Peyer's patch (tissue), 4 donors: ENCODE data around the gene NCAPG2. TPM values are rescaled to one million over a fixed set of nuclear protein-coding genes. Genes with fewer than 3 reads are reported as not detected.
"Not testable (repeated sequence)": the region's sequence is repeated elsewhere in the genome, so short reads cannot be mapped to it uniquely, and the experiment has no call there.

Experiments
- DNase-seq, 3 donors: peaks; one replicate each; pipeline ENCODE4 v3.0.0-alpha.2; 2017 to 2019
- H3K27ac ChIP-seq, 4 donors: fragments of 200-600 bp; sonication (generic); one replicate each; pipeline ENCODE4 v1.5.1; 2016 to 2019
- H3K27me3 ChIP-seq, 2 donors: fragments of 200-600 bp; sonication (generic); one replicate each; pipeline ENCODE4 v1.5.1; 2019
- H3K36me3 ChIP-seq, 3 donors: fragments of 200-600 bp; sonication (generic); one replicate each; pipeline ENCODE4 v1.5.1; 2016 to 2019
- H3K4me1 ChIP-seq, 4 donors: fragments of 200-600 bp; sonication (generic); one replicate each; pipeline ENCODE4 v1.5.1; 2016 to 2019
- H3K4me3 ChIP-seq, 4 donors: fragments of 200-600 bp; sonication (generic); 1 replicate in 3 of 4; 2 replicates in 1 of 4; pipeline ENCODE4 v1.5.1; 2016 to 2019; ENCODE audit warnings: mild to moderate bottlenecking in 1 of 4
- H3K9me3 ChIP-seq, 4 donors: fragments of 200-600 bp; sonication (generic); one replicate each; pipeline ENCODE4 v1.5.1; 2016 to 2019; ENCODE audit warnings: mild to moderate bottlenecking in 1 of 4
- POLR2A ChIP-seq, 2 donors: fragments of 450-650 bp; IDR thresholded peaks; one replicate each; pipeline ENCODE4 v1.5.1; 2017; ENCODE audit warnings: antibody characterized with exemption in 2 of 2, mild to moderate bottlenecking in 2 of 2, moderate library complexity in 2 of 2
- total RNA-seq, 4 donors: library from RNA; depleted of rRNA; stranded (reverse); fragments of >200 nt; gene quantifications; one replicate each; pipeline ENCODE4 v1.1.0, GENCODE V29; 2016
- TF ChIP-seq, protein P1 (sequence below), 6 experiments: fragments of 450-650 bp in 4 of 6; fragments of 200-600 bp in 2 of 6; sonication (generic) in 1 of 6; IDR thresholded peaks; one replicate each; pipeline ENCODE4 v1.5.1; 2017 to 2019; ENCODE audit warnings: antibody characterized with exemption in 6 of 6, mild to moderate bottlenecking in 3 of 6, moderate library complexity in 1 of 6

The NCAPG2 gene
- total RNA-seq, 4 donors from 2014 or later, result 3.9 to 14.0 (median 5.8) TPM

- H3K27me3 ChIP-seq, result no peaks in the 10 kb centered on the region
- TF ChIP-seq, protein P1, sequence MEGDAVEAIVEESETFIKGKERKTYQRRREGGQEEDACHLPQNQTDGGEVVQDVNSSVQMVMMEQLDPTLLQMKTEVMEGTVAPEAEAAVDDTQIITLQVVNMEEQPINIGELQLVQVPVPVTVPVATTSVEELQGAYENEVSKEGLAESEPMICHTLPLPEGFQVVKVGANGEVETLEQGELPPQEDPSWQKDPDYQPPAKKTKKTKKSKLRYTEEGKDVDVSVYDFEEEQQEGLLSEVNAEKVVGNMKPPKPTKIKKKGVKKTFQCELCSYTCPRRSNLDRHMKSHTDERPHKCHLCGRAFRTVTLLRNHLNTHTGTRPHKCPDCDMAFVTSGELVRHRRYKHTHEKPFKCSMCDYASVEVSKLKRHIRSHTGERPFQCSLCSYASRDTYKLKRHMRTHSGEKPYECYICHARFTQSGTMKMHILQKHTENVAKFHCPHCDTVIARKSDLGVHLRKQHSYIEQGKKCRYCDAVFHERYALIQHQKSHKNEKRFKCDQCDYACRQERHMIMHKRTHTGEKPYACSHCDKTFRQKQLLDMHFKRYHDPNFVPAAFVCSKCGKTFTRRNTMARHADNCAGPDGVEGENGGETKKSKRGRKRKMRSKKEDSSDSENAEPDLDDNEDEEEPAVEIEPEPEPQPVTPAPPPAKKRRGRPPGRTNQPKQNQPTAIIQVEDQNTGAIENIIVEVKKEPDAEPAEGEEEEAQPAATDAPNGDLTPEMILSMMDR (IDR thresholded peaks at IDR 0.05), result no peak
- no peak for TF ChIP-seq POLR2A (IDR thresholded peaks at IDR 0.05)
- H3K36me3 ChIP-seq, result peaks cover 0 to 11% (median 0%) of the 10 kb centered on the region in 3 donors
- H3K4me3 ChIP-seq, result no peak overlapping the region
- H3K27ac ChIP-seq, result no peak overlapping the region
- no peak for DNase-seq
- no peaks in the 10 kb centered on the region for H3K4me1 ChIP-seq
- H3K9me3 ChIP-seq, result no peaks in the 10 kb centered on the region
These were observed 27.7 kb downstream of the NCAPG2 start for GRCh38 chr7:158676906-158677305.

GRCh38 chr7:158676171-158676840 is 28.3 kb downstream of the NCAPG2 start:
- Histone ChIP-seq H3K4me3 (no peak overlapping the region), H3K36me3 (peaks cover 0 to 11% (median 0%) of the 10 kb centered on the region in 3 donors), H3K4me1 (no peaks in the 10 kb centered on the region), H3K9me3 (no peaks in the 10 kb centered on the region), H3K27ac (no peak overlapping the region), H3K27me3 (no peaks in the 10 kb centered on the region)
- TF ChIP-seq, protein P1 (IDR thresholded peaks at IDR 0.05), result no peak
- TF ChIP-seq POLR2A (IDR thresholded peaks at IDR 0.05), result no peak
- DNase-seq, result no peak

- Histone ChIP-seq H3K36me3 (peaks cover 0 to 15% (median 0%) of the 10 kb centered on the region in 3 donors), H3K4me3 (no peak overlapping the region), H3K27ac (no peak overlapping the region), H3K4me1 (no peaks in the 10 kb centered on the region), H3K27me3 (no peaks in the 10 kb centered on the region), H3K9me3 (no peaks in the 10 kb centered on the region)
- DNase-seq, result no peak
- TF ChIP-seq POLR2A (IDR thresholded peaks at IDR 0.05), result no peak
- TF ChIP-seq, protein P1 (IDR thresholded peaks at IDR 0.05), result no peak
These were observed 31.6 kb downstream of the NCAPG2 start for GRCh38 chr7:158672975-158673374.

- not testable (repeated sequence) for H3K27me3 ChIP-seq, H3K27ac ChIP-seq, H3K4me1 ChIP-seq, H3K4me3 ChIP-seq, DNase-seq, H3K9me3 ChIP-seq
- H3K36me3 ChIP-seq, result peaks cover 0 to 12% (median 0%) of the 10 kb centered on the region in 3 donors
These were observed 36.5 kb downstream of the NCAPG2 start for GRCh38 chr7:158668086-158668485.

- peaks cover 0 to 12% (median 0%) of the 10 kb centered on the region in 3 donors for H3K36me3 ChIP-seq
- not testable (repeated sequence) for DNase-seq, H3K27ac ChIP-seq, H3K4me3 ChIP-seq, H3K4me1 ChIP-seq, H3K27me3 ChIP-seq, H3K9me3 ChIP-seq
These were observed 37.5 kb downstream of the NCAPG2 start for GRCh38 chr7:158666966-158667678.

DNA sequence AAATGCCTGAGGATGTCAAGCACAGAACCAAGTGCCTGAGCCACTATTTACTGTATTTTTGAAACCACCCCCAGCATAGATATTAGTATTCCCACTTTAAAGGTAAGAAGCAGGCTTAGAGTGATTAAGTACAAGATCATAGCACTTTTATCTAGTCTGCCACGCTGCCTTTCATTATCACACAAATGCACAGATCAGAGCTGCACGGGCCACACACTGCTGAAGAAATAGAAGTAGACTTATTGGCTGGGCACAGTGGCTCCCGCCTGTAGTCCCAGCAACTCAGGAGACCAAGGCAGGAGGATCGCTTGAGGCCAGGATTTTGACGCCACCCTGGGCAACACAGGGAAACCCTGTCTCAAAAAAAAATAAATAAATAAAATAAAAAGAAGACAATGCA is 38.2 kb downstream of the NCAPG2 start:
- Histone ChIP-seq H3K27ac (no peak overlapping the region), H3K36me3 (peaks cover 0 to 12% (median 0%) of the 10 kb centered on the region in 3 donors), H3K9me3 (no peaks in the 10 kb centered on the region), H3K27me3 (no peaks in the 10 kb centered on the region), H3K4me1 (no peaks in the 10 kb centered on the region), H3K4me3 (no peak overlapping the region)
- no peak for DNase-seq
- TF ChIP-seq, protein P1 (IDR thresholded peaks at IDR 0.05), result no peak
- TF ChIP-seq POLR2A (IDR thresholded peaks at IDR 0.05), result no peak
